Adipocyte (in vitro differentiated cells): ENCODE measurements around the gene PRDM16.
"Not testable (repeated sequence)": the region's sequence is repeated elsewhere in the genome, so short reads cannot be mapped to it uniquely, and the experiment has no call there.

Source experiments
- DNase-seq: peaks from one replicate; pipeline ENCODE4 v3.0.0-alpha.2; 2015; ENCODE audit warnings: low read depth
- H3K27me3 ChIP-seq: replicated peaks from 2 replicates; pipeline ENCODE4 v1.7.0; 2013; ENCODE audit warnings: mild to moderate bottlenecking, low read length, moderate library complexity; ENCODE audit not compliant: control insufficient read depth, insufficient read depth
- H3K36me3 ChIP-seq: 2 replicates; pipeline ENCODE4 v1.7.0; 2013; ENCODE audit warnings: low read length, mild to moderate bottlenecking, moderate library complexity; ENCODE audit not compliant: control insufficient read depth, insufficient read depth, severe bottlenecking
- H3K4me1 ChIP-seq: 2 replicates; pipeline ENCODE4 v1.7.0; 2013; ENCODE audit warnings: mild to moderate bottlenecking, low read length, moderate library complexity; ENCODE audit not compliant: control insufficient read depth, insufficient read depth
- H3K4me3 ChIP-seq: 2 replicates; pipeline ENCODE4 v1.7.0; 2013; ENCODE audit warnings: mild to moderate bottlenecking, low read length, moderate library complexity
- H3K9ac ChIP-seq: 2 replicates; pipeline ENCODE4 v1.7.0; 2013; ENCODE audit warnings: mild to moderate bottlenecking, low read length, moderate library complexity
- H3K9me3 ChIP-seq: 2 replicates; pipeline ENCODE4 v1.7.0; 2013; ENCODE audit warnings: mild to moderate bottlenecking, low read length, moderate library complexity; ENCODE audit not compliant: control insufficient read depth

Gene PRDM16

GRCh38 chr1:3155926-3156220, 86.9 kb downstream of the PRDM16 start:
- H3K36me3 ChIP-seq: no peaks in the 10 kb centered on the region

GRCh38 chr1:3156936-3157335, 87.9 kb downstream of the PRDM16 start:
- Histone ChIP-seq H3K36me3 (no peaks in the 10 kb centered on the region), H3K27me3 (peaks cover 28% of the 10 kb centered on the region), H3K9me3 (no peaks in the 10 kb centered on the region), H3K4me1 (no peaks in the 10 kb centered on the region), H3K9ac (no peak overlapping the region), H3K4me3 (no peak overlapping the region)
- no peak for DNase-seq

More at GRCh38 chr1:3155926-3156220, 86.9 kb downstream of the PRDM16 start:
- H3K9me3 ChIP-seq: no peaks in the 10 kb centered on the region
- no peaks in the 10 kb centered on the region for H3K4me1 ChIP-seq
- H3K9ac ChIP-seq: no peak overlapping the region
- H3K4me3 ChIP-seq: no peak overlapping the region
- peaks cover 27% of the 10 kb centered on the region for H3K27me3 ChIP-seq
- DNase-seq: no peak

GRCh38 chr1:3158347-3158746, 89.3 kb downstream of the PRDM16 start:
- Histone ChIP-seq H3K4me3 (no peak overlapping the region), H3K9ac (no peak overlapping the region), H3K9me3 (no peaks in the 10 kb centered on the region), H3K4me1 (no peaks in the 10 kb centered on the region), H3K36me3 (no peaks in the 10 kb centered on the region), H3K27me3 (peaks cover 28% of the 10 kb centered on the region)
- no peak for DNase-seq

GRCh38 chr1:3159121-3159520, 90.1 kb downstream of the PRDM16 start:
- H3K9me3 ChIP-seq: no peaks in the 10 kb centered on the region
- no peak overlapping the region for H3K4me3 ChIP-seq
- no peaks in the 10 kb centered on the region for H3K4me1 ChIP-seq
- H3K9ac ChIP-seq: no peak overlapping the region
- H3K36me3 ChIP-seq: no peaks in the 10 kb centered on the region
- peaks cover 33% of the 10 kb centered on the region for H3K27me3 ChIP-seq
- DNase-seq: no peak

- H3K9ac ChIP-seq: no peak overlapping the region
- no peaks in the 10 kb centered on the region for H3K36me3 ChIP-seq
- DNase-seq: no peak
- no peaks in the 10 kb centered on the region for H3K9me3 ChIP-seq
- H3K4me3 ChIP-seq: no peak overlapping the region
- H3K4me1 ChIP-seq: no peaks in the 10 kb centered on the region
- H3K27me3 ChIP-seq: peaks cover 34% of the 10 kb centered on the region
These were observed 91.0 kb downstream of the PRDM16 start for GRCh38 chr1:3159996-3160395.

GRCh38 chr1:3160647-3161145, 91.7 kb downstream of the PRDM16 start:
- Histone ChIP-seq H3K36me3 (no peaks in the 10 kb centered on the region), H3K4me1 (no peaks in the 10 kb centered on the region), H3K27me3 (peaks cover 31% of the 10 kb centered on the region), H3K4me3 (no peak overlapping the region), H3K9me3 (no peaks in the 10 kb centered on the region), H3K9ac (no peak overlapping the region)
- DNase-seq: no peak

- H3K4me1 ChIP-seq: no peaks in the 10 kb centered on the region
- no peaks in the 10 kb centered on the region for H3K9me3 ChIP-seq
- peaks cover 24% of the 10 kb centered on the region for H3K27me3 ChIP-seq
- H3K36me3 ChIP-seq: no peaks in the 10 kb centered on the region
- H3K9ac ChIP-seq: no peak overlapping the region
- no peak for DNase-seq
- no peak overlapping the region for H3K4me3 ChIP-seq
These were observed 92.3 kb downstream of the PRDM16 start for GRCh38 chr1:3161176-3161840.

GRCh38 chr1:3162322-3162882, 93.4 kb downstream of the PRDM16 start:
- DNase-seq: no peak
- H3K4me1 ChIP-seq: no peaks in the 10 kb centered on the region
- H3K9ac ChIP-seq: no peak overlapping the region
- peaks cover 27% of the 10 kb centered on the region for H3K27me3 ChIP-seq
- H3K36me3 ChIP-seq: no peaks in the 10 kb centered on the region
- no peak overlapping the region for H3K4me3 ChIP-seq
- H3K9me3 ChIP-seq: no peaks in the 10 kb centered on the region

- H3K4me1 ChIP-seq: no peaks in the 10 kb centered on the region
- DNase-seq: no peak
- H3K36me3 ChIP-seq: no peaks in the 10 kb centered on the region
These were observed 94.4 kb downstream of the PRDM16 start for GRCh38 chr1:3163356-3163755.

GRCh38 chr1:3164671-3165070, 95.7 kb downstream of the PRDM16 start:
- Histone ChIP-seq H3K4me3 (no peak overlapping the region), H3K9ac (no peak overlapping the region), H3K9me3 (no peaks in the 10 kb centered on the region), H3K36me3 (no peaks in the 10 kb centered on the region), H3K4me1 (no peaks in the 10 kb centered on the region), H3K27me3 (peaks cover 28% of the 10 kb centered on the region)
- no peak for DNase-seq

More at GRCh38 chr1:3163356-3163755, 94.4 kb downstream of the PRDM16 start:
- Histone ChIP-seq H3K4me3 (no peak overlapping the region), H3K9ac (no peak overlapping the region), H3K9me3 (no peaks in the 10 kb centered on the region), H3K27me3 (peaks cover 24% of the 10 kb centered on the region)

- not testable (repeated sequence) for H3K4me3 ChIP-seq, H3K9ac ChIP-seq, H3K9me3 ChIP-seq, DNase-seq, H3K36me3 ChIP-seq, H3K4me1 ChIP-seq
- H3K27me3 ChIP-seq: peaks cover 28% of the 10 kb centered on the region
These were observed 96.2 kb downstream of the PRDM16 start for GRCh38 chr1:3165189-3165588.
